Gastroesophageal sphincter (tissue), 2 donors: ENCODE results near the gene DEFB132.

Experiments
- EP300 ChIP-seq: sonication (generic); formaldehyde crosslinking; IDR thresholded peaks from one replicate; pipeline ENCODE4 v1.6.1; 2017; ENCODE audit warnings: antibody characterized with exemption, mild to moderate bottlenecking
- POLR2A ChIP-seq, 2 donors: fragments of 450-650 bp; IDR thresholded peaks; one replicate each; pipeline ENCODE4 v1.6.1; 2017; ENCODE audit warnings: antibody characterized with exemption in 2 of 2, mild to moderate bottlenecking in 2 of 2, moderate library complexity in 1 of 2

- TF ChIP-seq EP300 (no peak), POLR2A (IDR thresholded peaks at IDR 0.05) (no peak)
These were observed 42.9 kb downstream of the DEFB132 start for GRCh38 chr20:300345-300990.
